Mesenteric fat pad (tissue), 1 donor: ENCODE results near the gene TBX21. TPM values are rescaled to one million over a fixed set of nuclear protein-coding genes. Genes with fewer than 3 reads are reported as not detected.

Source experiments
- DNase-seq: peaks from one replicate; pipeline ENCODE4 v3.0.0-alpha.2; 2020; ENCODE audit warnings: low spot score
- total RNA-seq: library from RNA; stranded (reverse); fragmentation: NEBNext Ultra II Directional; extraction: Animal tissue kit (Norgen Biotek cat#: 25700); gene quantifications from one replicate; pipeline ENCODE4 v1.2.1, GENCODE V29; 2021
- donor health status: DM: yes; HTN: yes; CAD: no.

The TBX21 gene
- total RNA-seq, 1 donor from 2014 or later: 0.35 TPM

GRCh38 chr17:47697906-47698711, 34.9 kb upstream of the TBX21 start:
- peak; percentile 73 for DNase-seq

GRCh38 chr17:47698749-47699535, 34.1 kb upstream of the TBX21 start:
- peak; percentile 90 for DNase-seq

GRCh38 chr17:47699536-47699840, 33.5 kb upstream of the TBX21 start:
- DNase-seq: no peak

- no peak for DNase-seq
Observed at GRCh38 chr17:47700471-47701449, 32.3 kb upstream of the TBX21 start.

GRCh38 chr17:47701608-47702007, 31.4 kb upstream of the TBX21 start:
- no peak for DNase-seq

GRCh38 chr17:47702391-47702995, 30.5 kb upstream of the TBX21 start:
- no peak for DNase-seq

- DNase-seq: no peak
Observed at GRCh38 chr17:47703191-47703591, 29.8 kb upstream of the TBX21 start.

- DNase-seq: no peak
Observed at GRCh38 chr17:47703671-47704070, 29.4 kb upstream of the TBX21 start.

GRCh38 chr17:47704116-47704515, 28.9 kb upstream of the TBX21 start:
- DNase-seq: no peak

GRCh38 chr17:47704736-47705135, 28.3 kb upstream of the TBX21 start:
- no peak for DNase-seq

GRCh38 chr17:47705536-47706530, 27.2 kb upstream of the TBX21 start:
- no peak for DNase-seq

- no peak for DNase-seq
Observed at GRCh38 chr17:47707056-47707804, 25.8 kb upstream of the TBX21 start.

GRCh38 chr17:47707884-47708283, 25.2 kb upstream of the TBX21 start:
- no peak for DNase-seq

- no peak for DNase-seq
Observed at GRCh38 chr17:47708312-47708863, 24.6 kb upstream of the TBX21 start.

GRCh38 chr17:47708864-47709541, 24.0 kb upstream of the TBX21 start:
- DNase-seq: no peak

GRCh38 chr17:47709594-47709993, 23.4 kb upstream of the TBX21 start:
- DNase-seq: no peak

GRCh38 chr17:47711366-47712099, 21.5 kb upstream of the TBX21 start:
- no peak for DNase-seq
